SW480 (cell line): ENCODE measurements around the gene RET.

Source experiments
- DNase-seq: peaks from one replicate; pipeline ENCODE4 v3.0.0-alpha.2; 2016; ENCODE audit warnings: low spot score

The RET gene

GRCh38 chr10:43108951-43109350 is 32.1 kb downstream of the RET start:
- DNase-seq: no peak

GRCh38 chr10:43109671-43110249 is 32.9 kb downstream of the RET start:
- DNase-seq: no peak

- no peak for DNase-seq
Observed at GRCh38 chr10:43110338-43111071, 33.6 kb downstream of the RET start.

GRCh38 chr10:43111101-43111500 is 34.2 kb downstream of the RET start:
- no peak for DNase-seq

- DNase-seq: no peak
Observed at GRCh38 chr10:43111921-43112607, 35.2 kb downstream of the RET start.

GRCh38 chr10:43112608-43112961 is 35.7 kb downstream of the RET start:
- DNase-seq: no peak

- no peak for DNase-seq
Observed at GRCh38 chr10:43113201-43114087, 36.6 kb downstream of the RET start.

- no peak for DNase-seq
Observed at GRCh38 chr10:43114088-43114742, 37.3 kb downstream of the RET start.

- no peak for DNase-seq
Observed at GRCh38 chr10:43114743-43115611, 38.1 kb downstream of the RET start.

- no peak for DNase-seq
Observed at GRCh38 chr10:43115881-43116595, 39.2 kb downstream of the RET start.

- no peak for DNase-seq
Observed at GRCh38 chr10:43116596-43116995, 39.7 kb downstream of the RET start.

- no peak for DNase-seq
Observed at GRCh38 chr10:43117031-43117776, 40.3 kb downstream of the RET start.

- no peak for DNase-seq
Observed at GRCh38 chr10:43117777-43118583, 41.1 kb downstream of the RET start.

GRCh38 chr10:43118631-43119415 is 42.0 kb downstream of the RET start:
- DNase-seq: no peak

GRCh38 chr10:43119416-43120115 is 42.7 kb downstream of the RET start:
- no peak for DNase-seq

- no peak for DNase-seq
Observed at GRCh38 chr10:43120116-43120928, 43.5 kb downstream of the RET start.
